GM21737 (cell line): ENCODE data around the gene APOL4.
"Not testable (repeated sequence)": the region's sequence is repeated elsewhere in the genome, so short reads cannot be mapped to it uniquely, and the experiment has no call there.

Experiments
- ATAC-seq: cut with Tn5 transposase; IDR thresholded peaks from one replicate; pipeline ENCODE4 v1.9.1; 2021; ENCODE audit warnings: mild to moderate bottlenecking, moderate library complexity; ENCODE audit not compliant: unreplicated experiment

APOL4 gene

GRCh38 chr22:36201630-36202319 lies at the start of gene APOL4:
TSS of gene APOL4 (minus strand) at chr22:36201809. CDS start at chr22:36201734, 75 bp downstream.
- ATAC-seq: no peak

GRCh38 chr22:36250292-36250960 lies 48.8 kb upstream of the APOL4 start:
- ATAC-seq: not testable (repeated sequence)

- no peak for ATAC-seq
Observed at GRCh38 chr22:36249160-36249559, 47.6 kb upstream of the APOL4 start.

- ATAC-seq: no peak
Observed at GRCh38 chr22:36247955-36248354, 46.3 kb upstream of the APOL4 start.

- no peak for ATAC-seq
Observed at GRCh38 chr22:36246718-36247117, 45.1 kb upstream of the APOL4 start.

GRCh38 chr22:36245805-36246356 lies 44.3 kb upstream of the APOL4 start:
- ATAC-seq: no peak

- no peak for ATAC-seq
Observed at GRCh38 chr22:36244522-36245391, 43.1 kb upstream of the APOL4 start.

- no peak for ATAC-seq
Observed at GRCh38 chr22:36243986-36244385, 42.4 kb upstream of the APOL4 start.

- peak; percentile 87 for ATAC-seq
Observed at GRCh38 chr22:36239401-36240171, 38.0 kb upstream of the APOL4 start, which contains the start of gene APOL2. TSS of gene APOL2 (minus strand) at chr22:36239527. CDS start at chr22:36233162, 6,365 bp downstream.

GRCh38 chr22:36239150-36239400 lies 37.5 kb upstream of the APOL4 start:
- ATAC-seq: no peak

GRCh38 chr22:36238373-36239149 lies 37.0 kb upstream of the APOL4 start:
- no peak for ATAC-seq

- no peak for ATAC-seq
Observed at GRCh38 chr22:36237462-36238372, 36.1 kb upstream of the APOL4 start.

GRCh38 chr22:36236388-36237319 lies 35.0 kb upstream of the APOL4 start:
- ATAC-seq: no peak

- no peak for ATAC-seq
Observed at GRCh38 chr22:36235585-36235984, 34.0 kb upstream of the APOL4 start.

GRCh38 chr22:36234919-36235318 lies 33.3 kb upstream of the APOL4 start:
- ATAC-seq: no peak

- ATAC-seq: no peak
Observed at GRCh38 chr22:36234213-36234612, 32.6 kb upstream of the APOL4 start.

- no peak for ATAC-seq
Observed at GRCh38 chr22:36233796-36234195, 32.2 kb upstream of the APOL4 start.
